Transverse colon (tissue), 4 donors: Measurements from ENCODE around the gene ARL8A.

ENCODE experiments used
- EP300 ChIP-seq: sonication (generic); formaldehyde crosslinking; IDR thresholded peaks from one replicate; pipeline ENCODE4 v1.6.1; 2017; ENCODE audit warnings: antibody characterized with exemption, low read depth
- POLR2A ChIP-seq: fragments of 450-650 bp; IDR thresholded peaks from one replicate; pipeline ENCODE4 v1.6.1; 2016; ENCODE audit warnings: antibody characterized with exemption, mild to moderate bottlenecking, moderate library complexity
- POLR2AphosphoS5 ChIP-seq, 3 donors: sonication (generic); formaldehyde crosslinking; IDR thresholded peaks; one replicate each; pipeline ENCODE4 v1.6.1; 2016; ENCODE audit warnings: antibody characterized with exemption in 3 of 3
- TF ChIP-seq, protein P1 (sequence below), 5 experiments: fragments of 200-600 bp in 3 of 5; fragments of 450-650 bp in 2 of 5; sonication (generic) in 3 of 5; IDR thresholded peaks; 1 replicate in 2 of 5; 2 replicates in 3 of 5; pipeline ENCODE4 v1.5.1; 2016 to 2017; ENCODE audit warnings: antibody characterized with exemption in 5 of 5, inconsistent platforms in 3 of 5, mild to moderate bottlenecking in 2 of 5, moderate library complexity in 1 of 5

- TF ChIP-seq, protein P1, sequence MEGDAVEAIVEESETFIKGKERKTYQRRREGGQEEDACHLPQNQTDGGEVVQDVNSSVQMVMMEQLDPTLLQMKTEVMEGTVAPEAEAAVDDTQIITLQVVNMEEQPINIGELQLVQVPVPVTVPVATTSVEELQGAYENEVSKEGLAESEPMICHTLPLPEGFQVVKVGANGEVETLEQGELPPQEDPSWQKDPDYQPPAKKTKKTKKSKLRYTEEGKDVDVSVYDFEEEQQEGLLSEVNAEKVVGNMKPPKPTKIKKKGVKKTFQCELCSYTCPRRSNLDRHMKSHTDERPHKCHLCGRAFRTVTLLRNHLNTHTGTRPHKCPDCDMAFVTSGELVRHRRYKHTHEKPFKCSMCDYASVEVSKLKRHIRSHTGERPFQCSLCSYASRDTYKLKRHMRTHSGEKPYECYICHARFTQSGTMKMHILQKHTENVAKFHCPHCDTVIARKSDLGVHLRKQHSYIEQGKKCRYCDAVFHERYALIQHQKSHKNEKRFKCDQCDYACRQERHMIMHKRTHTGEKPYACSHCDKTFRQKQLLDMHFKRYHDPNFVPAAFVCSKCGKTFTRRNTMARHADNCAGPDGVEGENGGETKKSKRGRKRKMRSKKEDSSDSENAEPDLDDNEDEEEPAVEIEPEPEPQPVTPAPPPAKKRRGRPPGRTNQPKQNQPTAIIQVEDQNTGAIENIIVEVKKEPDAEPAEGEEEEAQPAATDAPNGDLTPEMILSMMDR (IDR thresholded peaks at IDR 0.05) = no peak
- TF ChIP-seq POLR2A (no peak), POLR2AphosphoS5 (IDR thresholded peaks at IDR 0.05) (no peak), EP300 (no peak)
These were observed 27.4 kb upstream of the ARL8A start for GRCh38 chr1:202172015-202172355.
